ENCODE results near the gene SDK2. TPM values are rescaled to one million over a fixed set of nuclear protein-coding genes. Genes with fewer than 3 reads are reported as not detected.
"Not testable (repeated sequence)": the region's sequence is repeated elsewhere in the genome, so short reads cannot be mapped to it uniquely, and the experiment has no call there.

SDK2 gene
- total RNA-seq, 1 donor from 2014 or later, result 31.2 TPM

- no peak for DNase-seq (ENCODE audit: low read depth, low spot score)
- Mint-ChIP-seq H3K4me3 (no peak overlapping the region), H3K4me1 (peaks cover 24% of the 10 kb centered on the region), H3K36me3 (ENCODE audit: low read depth) (no peaks in the 10 kb centered on the region), H3K9me3 (no peaks in the 10 kb centered on the region), H3K27ac (ENCODE audit: unreplicated experiment) (no peak overlapping the region), H3K27me3 (ENCODE audit: low read depth) (peaks cover 17% of the 10 kb centered on the region)
- no peak for TF ChIP-seq CTCF (conservative IDR thresholded peaks at IDR 0.05)
Observed at GRCh38 chr17:73317513-73318426, 326.5 kb downstream of the SDK2 start.

DNA sequence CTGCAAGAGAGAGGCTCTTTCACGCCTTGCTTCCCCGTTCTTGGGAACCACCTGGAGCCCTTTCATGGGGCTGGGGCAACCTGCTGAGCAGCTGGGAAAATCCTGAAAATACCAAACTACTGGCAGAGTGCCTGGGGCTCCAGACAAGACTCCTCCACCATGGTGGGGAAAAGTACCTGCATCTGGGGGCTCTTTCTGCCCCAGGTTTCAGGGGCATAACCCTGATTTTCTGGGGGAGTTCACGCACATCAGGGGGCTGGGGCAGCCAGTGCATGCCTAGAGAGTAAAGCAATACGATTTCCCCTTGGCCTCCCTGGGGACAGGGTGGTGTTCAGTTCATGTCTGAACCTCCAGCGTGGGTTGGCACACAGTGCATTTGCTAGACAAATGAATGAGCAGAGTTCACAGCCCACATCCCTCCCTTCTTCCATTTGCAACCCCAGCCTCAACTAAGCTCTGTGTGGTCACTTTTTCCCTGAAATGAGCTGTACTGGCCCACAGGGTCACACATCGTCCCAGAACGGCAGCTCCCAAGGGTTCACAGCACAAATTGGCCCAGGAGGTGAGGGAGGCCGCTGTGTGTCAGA lies 327.2 kb downstream of the SDK2 start:
- no peak for TF ChIP-seq CTCF (conservative IDR thresholded peaks at IDR 0.05)
- Mint-ChIP-seq H3K27me3 (ENCODE audit: low read depth) (peaks cover 21% of the 10 kb centered on the region), H3K4me1 (peaks cover 28% of the 10 kb centered on the region), H3K9me3 (no peaks in the 10 kb centered on the region), H3K27ac (ENCODE audit: unreplicated experiment) (no peak overlapping the region), H3K36me3 (ENCODE audit: low read depth) (no peaks in the 10 kb centered on the region), H3K4me3 (no peak overlapping the region)
- no peak for DNase-seq (ENCODE audit: low read depth, low spot score)

GRCh38 chr17:73315471-73315870 lies 328.8 kb downstream of the SDK2 start:
- Mint-ChIP-seq H3K27ac (ENCODE audit: unreplicated experiment) (no peak overlapping the region), H3K9me3 (no peaks in the 10 kb centered on the region), H3K4me3 (no peak overlapping the region), H3K36me3 (ENCODE audit: low read depth) (no peaks in the 10 kb centered on the region), H3K4me1 (peaks cover 21% of the 10 kb centered on the region), H3K27me3 (ENCODE audit: low read depth) (peaks cover 21% of the 10 kb centered on the region)
- no peak for DNase-seq (ENCODE audit: low read depth, low spot score)
- TF ChIP-seq CTCF (conservative IDR thresholded peaks at IDR 0.05), result no peak

- peak overlapping the region; percentile 28 for H3K27ac Mint-ChIP-seq (ENCODE audit: unreplicated experiment)
- DNase-seq (ENCODE audit: low read depth, low spot score), result no peak
- peaks cover 33% of the 10 kb centered on the region for H3K4me1 Mint-ChIP-seq
- no peak for TF ChIP-seq CTCF (conservative IDR thresholded peaks at IDR 0.05)
- peak overlapping the region; percentile 78 for H3K4me3 Mint-ChIP-seq
- H3K27me3 Mint-ChIP-seq (ENCODE audit: low read depth), result peaks cover 30% of the 10 kb centered on the region
- no peaks in the 10 kb centered on the region for H3K36me3 Mint-ChIP-seq (ENCODE audit: low read depth)
- no peaks in the 10 kb centered on the region for H3K9me3 Mint-ChIP-seq
Observed at GRCh38 chr17:73313526-73314127, 330.6 kb downstream of the SDK2 start.

DNA sequence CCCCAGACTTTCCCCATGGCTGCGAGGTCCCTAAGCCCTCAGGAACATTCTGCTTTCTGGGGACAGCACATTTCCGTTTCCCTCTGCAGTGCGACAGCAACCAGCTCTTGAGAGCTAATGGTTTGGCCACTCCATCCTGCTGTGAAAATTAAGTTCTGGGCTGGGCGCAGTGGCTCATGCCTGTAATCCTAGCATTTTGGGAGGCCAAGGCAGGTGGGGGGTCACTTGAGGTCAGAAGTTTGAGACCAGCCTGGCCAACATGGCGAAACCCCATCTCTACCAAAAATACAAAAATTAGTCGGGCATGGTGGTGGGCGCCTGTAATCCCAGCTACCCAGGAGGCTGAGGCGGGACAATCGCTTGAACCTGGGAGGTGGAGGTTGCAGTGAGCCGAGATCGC lies 331.4 kb downstream of the SDK2 start:
- H3K27ac Mint-ChIP-seq (ENCODE audit: unreplicated experiment); DNase-seq (ENCODE audit: low read depth, low spot score); H3K36me3 Mint-ChIP-seq (ENCODE audit: low read depth); H3K9me3 Mint-ChIP-seq: not testable (repeated sequence)
- Mint-ChIP-seq H3K4me3 (peak overlapping the region; percentile 95), H3K27me3 (ENCODE audit: low read depth) (peaks cover 36% of the 10 kb centered on the region), H3K4me1 (peaks cover 32% of the 10 kb centered on the region)
